HG02943 (cell line): Measurements from ENCODE around the gene LMCD1.

Experiments used
- ATAC-seq: cut with Tn5 transposase; IDR thresholded peaks from one replicate; pipeline ENCODE4 v1.9.1; 2021; ENCODE audit warnings: mild to moderate bottlenecking, low read depth, moderate library complexity; ENCODE audit not compliant: unreplicated experiment

The LMCD1 gene

DNA sequence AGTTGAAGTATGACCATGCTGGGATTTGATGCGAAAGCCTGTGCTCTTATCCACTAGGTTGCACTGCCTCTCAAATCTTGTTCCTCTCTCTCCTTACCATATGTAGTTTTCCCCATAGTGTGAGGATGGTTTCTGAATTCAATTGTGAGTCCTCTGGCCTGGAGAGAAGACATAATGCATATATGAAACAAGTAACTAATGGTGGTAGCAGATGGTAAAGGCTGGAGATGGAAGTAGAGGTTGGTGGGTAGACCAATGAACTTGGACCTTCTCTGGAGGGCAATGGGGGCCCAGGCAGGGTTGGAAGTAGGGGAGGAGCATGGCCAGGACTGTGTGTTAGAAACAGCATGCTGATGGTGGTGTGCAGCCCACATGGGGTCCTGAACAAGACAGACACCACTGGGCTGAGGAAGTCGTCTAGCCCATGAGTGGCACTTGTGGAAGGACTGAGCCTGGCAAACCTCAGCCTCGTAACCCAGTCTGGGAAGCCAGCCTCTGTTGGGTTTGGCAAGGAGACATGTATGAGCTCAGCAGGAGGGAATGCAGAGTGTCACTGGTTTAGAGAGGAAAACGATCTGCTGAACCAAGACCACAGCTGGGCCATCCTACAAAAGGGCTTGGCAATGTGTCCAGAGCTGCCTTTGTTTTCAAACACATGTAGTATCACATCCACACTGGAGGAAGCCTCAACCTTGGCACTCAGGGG, 18.5 kb upstream of the LMCD1 start:
- no peak for ATAC-seq

DNA sequence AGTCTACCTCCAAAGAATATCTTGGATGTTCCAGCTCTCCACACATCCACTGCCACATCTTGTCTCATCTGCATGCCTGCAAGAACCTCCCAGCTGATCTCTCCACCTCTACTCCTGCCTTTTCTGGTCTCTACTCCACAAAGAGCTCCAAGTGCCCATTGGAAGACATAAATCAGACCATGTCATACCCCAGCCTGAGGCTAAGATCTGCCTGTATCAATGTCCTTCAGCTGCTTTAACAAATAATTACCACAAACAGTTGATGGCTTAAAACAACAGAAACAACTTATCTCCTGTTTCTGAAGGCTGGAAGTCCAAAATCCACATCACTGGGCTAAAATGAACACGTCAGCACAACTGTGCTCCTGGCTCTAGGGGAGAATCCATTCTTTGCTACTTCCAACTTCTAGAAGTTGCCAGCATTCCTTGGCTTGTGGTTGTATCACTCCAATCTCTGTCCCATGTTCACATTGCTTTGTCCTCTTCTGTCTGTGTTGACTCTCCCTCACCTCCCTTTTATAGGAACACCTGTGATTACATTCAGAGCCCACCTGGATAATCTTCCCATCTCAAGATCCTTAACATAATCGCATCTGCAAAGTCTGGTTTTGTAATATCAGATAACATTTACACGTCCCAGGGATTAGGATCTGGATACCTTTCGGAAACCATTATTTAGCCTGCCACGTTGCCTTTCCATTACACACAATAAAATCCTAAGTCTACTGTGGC, 17.0 kb upstream of the LMCD1 start:
- no peak for ATAC-seq

DNA sequence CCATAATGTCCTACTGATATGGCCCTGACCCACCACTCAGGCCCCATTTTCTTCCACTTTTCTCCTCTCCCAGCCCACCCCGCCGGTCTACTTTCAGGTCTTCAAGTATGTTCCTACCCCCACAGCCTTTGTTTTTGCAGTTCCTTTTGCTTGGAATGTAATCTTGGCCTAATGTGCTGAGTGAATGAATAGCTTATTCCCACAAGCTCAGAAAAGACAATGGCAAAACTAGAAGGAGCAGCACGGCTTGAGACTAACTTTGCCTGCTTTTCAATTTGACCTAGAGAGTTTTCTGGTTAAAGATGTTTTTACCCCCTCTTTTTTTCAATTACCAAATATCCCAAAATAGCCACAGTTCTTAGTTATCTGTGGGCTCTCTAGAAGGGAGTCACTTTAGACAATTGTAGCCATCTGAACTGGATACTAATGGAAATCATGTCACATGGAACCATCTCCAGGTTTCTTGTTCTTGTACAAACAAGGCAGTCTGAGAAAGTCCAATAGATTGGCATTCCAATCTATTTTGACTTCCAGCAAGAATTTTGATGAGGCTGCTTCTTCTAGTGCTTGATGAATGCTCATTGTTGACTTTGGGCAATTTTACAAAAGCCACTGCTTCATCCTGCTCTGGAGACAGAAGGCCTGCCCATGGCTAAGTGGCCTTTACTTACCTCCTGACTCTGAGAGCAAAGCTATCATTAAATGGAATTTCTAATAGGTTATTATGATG, 16.3 kb upstream of the LMCD1 start:
- ATAC-seq: no peak

DNA sequence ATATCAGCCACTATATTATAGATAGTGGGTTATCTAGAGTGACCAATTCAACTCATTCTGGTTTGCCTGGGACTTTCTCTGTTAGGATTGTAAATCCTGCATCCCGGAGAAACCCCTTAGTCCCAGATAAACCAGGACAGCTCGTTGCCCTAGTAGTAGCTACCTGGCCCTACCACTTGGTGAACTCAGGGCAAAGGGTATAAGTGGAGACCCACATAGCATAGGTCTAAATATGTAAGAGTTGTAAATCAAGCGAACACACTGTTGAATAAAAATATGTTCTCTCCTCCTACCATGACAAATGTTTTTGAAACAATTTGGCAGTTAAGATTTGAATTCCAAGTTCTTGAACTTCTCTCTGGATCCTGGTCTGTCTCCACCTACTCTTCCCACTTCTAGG, 15.7 kb upstream of the LMCD1 start:
- ATAC-seq: no peak

DNA sequence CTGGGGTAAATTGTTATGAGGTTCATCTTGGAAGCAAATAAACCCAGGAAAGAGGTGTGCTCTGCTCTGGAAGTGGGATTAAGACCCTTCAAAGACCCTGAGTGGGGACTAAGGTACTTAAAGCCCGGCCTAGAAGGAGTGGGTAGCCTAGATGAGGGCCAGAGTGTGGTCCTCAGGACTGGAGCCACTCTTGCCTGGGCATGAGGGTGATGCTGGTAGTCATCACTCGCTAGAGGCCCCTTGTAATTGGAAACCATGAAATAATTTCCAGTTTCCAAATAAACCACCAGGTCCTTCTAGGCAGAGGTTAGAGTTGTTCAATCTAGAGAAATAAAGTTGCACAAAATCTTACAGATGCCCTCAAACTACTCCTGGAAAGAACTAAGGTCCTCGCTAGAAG, 15.2 kb upstream of the LMCD1 start:
- ATAC-seq: no peak

DNA sequence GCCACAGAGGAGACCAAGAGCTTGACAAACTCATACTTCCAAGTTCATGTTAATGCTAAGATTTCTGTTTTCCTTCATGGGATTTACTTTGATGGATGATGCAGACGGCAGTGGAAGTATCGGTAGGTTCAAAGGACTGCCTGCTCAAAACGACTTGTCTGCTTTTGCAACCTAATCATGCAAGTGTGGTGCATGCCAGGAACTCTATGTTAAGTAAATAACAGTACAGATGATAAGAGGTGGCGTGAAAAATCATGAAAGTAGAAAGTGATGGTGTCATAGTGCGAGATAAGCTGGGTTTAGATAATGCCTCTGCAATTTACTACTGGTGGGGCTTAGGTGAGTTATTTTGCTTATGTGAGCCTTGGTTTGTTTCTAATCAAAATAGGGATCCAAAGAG, 14.7 kb upstream of the LMCD1 start:
- no peak for ATAC-seq

GRCh38 chr3:8488411-8488810, 13.2 kb upstream of the LMCD1 start:
- no peak for ATAC-seq

- ATAC-seq: no peak
Measured at GRCh38 chr3:8488877-8489276, 12.7 kb upstream of the LMCD1 start.

- ATAC-seq: no peak
Measured at GRCh38 chr3:8489278-8489792, 12.3 kb upstream of the LMCD1 start.

DNA sequence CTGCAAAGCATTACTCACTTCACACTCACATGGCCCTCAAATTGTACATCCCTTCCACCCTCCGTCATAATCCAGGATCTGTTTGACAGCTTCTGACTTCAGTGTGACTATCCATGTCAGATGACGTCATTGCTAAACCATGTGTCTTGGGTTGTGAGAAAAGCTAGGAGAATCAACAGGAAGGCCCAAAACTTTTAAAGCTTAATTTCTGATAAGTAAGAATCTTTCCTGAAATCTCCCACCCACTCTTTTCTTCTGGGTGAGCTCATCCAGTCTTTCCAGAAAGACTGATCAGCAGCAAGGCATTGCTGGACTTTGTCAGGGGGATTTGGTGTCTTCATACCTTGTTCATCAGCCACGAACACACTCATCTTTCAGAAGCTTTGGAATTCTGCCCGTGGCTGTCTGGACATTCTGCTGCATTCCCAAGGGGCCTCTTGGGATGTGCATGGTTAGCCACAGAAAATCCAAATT, 11.5 kb upstream of the LMCD1 start:
- ATAC-seq: no peak

DNA sequence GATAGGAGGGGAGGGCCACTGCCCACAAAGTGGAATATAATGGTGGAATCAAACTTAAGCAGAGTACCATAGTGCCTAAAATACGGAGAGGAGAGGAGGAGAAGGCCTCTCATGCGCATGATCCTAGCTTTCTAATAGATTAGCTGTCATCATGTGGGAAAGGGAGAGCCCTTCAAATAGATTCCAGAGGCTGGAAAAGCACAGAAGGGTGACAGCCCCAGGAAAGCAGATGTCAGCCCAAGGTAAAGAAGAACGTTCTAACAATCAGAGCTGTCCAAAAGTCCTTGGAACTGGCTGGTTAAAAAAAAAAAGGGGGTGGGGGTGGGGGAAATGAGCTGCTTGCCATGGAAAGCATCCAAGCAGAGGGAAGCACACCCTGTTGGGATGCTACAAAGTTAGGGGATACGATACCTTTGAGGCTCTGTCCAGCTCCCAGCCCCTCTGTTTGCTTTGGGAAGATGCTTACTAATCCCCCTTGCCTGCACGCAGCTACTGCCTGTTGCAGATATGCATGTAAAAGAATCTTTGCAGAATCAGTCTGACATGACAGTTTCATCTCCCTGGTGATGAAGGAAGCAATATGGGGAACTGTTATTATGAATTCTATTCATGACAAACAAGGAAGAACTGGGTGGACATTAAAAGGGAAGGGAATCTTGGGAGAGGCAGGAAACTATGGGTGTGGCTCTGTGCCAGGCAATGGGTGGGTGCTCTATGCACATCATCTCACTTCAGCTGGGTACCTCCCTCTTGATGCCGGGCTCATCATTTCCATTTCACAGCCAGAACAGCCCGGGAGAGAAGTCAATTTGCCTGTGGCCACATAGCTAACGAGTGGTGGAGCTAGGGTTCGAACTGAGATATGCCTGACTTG, 10.1 kb upstream of the LMCD1 start:
- ATAC-seq: no peak

DNA sequence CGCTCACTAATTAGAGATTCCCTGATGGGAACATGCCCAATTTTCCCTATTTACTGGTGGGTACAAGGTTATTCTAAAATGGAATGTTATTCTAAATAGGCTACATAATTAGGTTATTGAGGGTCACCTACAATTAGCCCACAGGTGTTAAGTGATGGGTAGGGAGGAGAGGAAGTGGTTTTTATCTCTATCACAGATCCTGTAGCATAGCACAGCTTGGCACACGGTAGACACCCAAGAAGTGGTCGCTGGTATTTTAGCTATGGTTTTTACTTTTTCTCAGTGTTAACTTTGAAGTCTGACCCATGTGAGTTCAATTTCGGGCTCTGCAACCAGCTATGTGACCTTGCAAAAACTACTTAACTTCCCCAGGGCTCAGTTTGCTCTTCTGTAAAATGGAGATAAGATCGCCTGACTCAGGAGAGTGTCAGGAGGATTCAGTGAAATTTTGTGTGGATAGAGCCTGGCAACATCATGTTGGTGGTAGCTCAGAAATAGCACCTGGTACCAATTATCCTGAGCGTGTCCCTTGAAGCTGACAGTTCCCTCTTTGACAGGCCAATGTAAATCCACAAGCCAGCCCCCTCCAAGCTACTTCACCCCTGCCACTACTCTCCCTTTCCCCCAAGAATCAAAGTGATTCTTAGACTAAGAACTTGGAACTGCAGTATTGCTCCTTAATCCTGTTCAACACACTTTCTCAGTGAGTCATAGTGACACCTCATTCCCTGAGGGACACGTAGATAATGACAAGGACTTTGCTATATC, 8.7 kb upstream of the LMCD1 start:
- ATAC-seq: no peak

- no peak for ATAC-seq
Measured at GRCh38 chr3:8493744-8494143, 7.9 kb upstream of the LMCD1 start.

DNA sequence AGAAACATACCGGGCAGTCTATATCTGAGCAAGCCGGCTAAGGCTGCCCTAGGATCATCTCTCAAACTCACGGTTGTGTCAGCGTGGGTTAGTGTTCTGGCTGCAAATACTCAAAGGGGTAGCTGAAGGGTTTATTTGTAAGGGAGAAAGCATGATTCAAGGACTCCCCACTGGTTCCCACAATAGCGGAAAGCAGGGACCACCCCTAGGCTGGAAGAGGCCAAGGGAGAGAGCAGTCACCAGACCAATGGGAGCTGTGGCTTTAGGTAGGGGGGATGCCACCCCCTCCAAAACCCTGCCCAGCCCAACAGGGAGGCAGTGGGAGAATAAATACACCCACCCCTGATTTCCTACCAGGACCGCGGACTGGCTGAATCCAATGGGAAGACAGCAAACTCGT, 7.3 kb upstream of the LMCD1 start:
- no peak for ATAC-seq

DNA sequence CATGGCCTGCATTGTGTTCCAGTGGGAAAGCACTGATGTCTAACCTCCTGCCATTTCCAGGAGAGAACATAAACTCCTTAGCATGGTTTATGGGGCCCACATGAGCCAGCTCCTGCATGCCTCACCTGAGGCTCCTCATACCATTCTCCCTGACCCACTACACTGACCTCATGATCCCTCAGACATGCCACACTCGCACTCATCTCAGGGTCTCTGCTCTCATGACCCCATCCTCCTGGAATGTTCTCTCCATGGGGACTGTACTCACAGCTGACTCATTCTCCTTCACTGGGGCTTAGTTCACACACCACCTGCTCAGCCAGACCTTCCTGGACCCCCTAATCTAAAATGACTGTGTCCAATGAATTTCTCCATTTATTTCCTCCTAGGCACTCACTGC, 4.0 kb upstream of the LMCD1 start:
- no peak for ATAC-seq

DNA sequence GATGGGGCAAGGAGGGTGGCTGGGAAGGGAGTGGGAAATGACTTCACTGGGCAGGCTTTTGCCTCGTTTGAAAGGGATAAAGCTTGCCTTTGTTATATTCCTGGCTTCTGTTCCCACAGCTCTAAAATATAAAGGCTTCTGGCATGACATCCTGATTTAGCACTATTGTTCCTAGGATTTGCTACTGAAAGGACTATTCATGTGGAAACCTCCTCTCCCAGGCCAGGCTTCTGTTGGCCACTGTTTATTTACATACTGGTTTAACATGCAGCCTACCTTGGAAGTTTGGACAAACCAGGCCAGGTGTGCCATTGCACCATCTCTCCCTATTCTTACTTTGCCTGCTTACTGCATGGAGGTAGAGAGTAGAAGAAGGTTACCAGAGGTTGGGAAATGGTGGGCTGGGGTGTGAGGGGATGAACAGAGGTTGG, 2.4 kb upstream of the LMCD1 start:
- no peak for ATAC-seq

DNA sequence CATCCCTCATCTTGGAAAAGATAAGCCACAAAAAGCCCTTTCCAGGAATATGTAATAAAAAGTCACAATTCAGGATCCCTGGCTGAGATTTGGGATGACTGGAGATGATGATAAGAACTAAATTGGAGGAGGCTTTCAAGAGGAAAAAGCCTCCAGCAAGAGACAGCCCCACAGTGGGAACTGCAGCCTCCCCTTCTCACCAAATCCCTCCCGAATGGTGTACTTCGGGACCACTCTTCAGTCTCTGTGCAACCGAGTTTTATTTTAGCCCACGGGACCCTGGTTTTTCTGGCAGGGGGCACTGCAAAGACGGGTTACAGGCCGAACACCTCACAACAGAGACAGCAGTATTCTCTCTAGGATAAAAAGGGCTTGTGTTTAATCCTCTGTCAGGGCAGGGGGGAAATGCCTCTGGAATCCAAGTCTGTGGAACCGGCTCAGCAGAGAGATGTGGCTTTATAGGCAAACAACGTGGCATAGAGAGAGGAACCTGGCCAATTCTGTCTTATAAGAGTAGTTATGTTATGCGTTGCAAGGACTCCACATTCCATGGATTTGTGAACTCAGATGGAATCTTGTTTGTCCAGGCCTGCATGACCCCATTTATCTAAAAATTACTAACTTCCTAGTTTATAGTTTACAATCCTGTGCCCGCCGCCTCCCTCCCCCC, 1.2 kb upstream of the LMCD1 start:
- ATAC-seq: no peak

GRCh38 chr3:8500989-8501370, 643 bp upstream of the LMCD1 start:
- ATAC-seq: no peak

DNA sequence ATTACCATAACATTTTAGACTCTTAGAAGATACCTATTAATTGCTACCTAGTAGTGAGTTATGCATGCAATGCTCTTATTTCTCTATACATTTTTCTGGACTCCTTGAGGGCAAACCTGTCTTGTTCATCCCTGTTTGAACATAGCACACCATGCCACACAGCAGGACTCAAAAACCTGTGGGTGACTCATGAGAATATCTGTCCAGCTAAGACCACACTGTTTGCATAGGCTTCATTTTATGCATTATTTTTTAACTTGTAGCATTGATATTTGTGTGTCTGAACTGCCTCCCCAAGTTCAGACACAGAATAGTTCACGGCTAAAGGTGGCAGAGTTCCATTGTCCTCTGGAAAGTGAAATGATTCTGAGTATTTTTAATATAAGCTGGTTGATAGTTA, 1.8 kb downstream of the LMCD1 start:
- ATAC-seq: no peak
